ENCODE results near the gene ATP8B3. TPM values are rescaled to one million over a fixed set of nuclear protein-coding genes. Genes with fewer than 3 reads are reported as not detected.

Gene ATP8B3
- total RNA-seq, 4 donors from 2014 or later: 0.30 to 1.2 (median 0.66) TPM

- no peak for DNase-seq (ENCODE audit: low spot score in 2 of 2)
- TF ChIP-seq CTCF (IDR thresholded peaks at IDR 0.05): no peak
- no peak for TF ChIP-seq POLR2A (IDR thresholded peaks at IDR 0.05)
- no peak overlapping the region for H3K4me3 ChIP-seq (ENCODE audit: low read depth, poor library complexity, severe bottlenecking)
- 5 to 9% methylated on average over 12 of the region's 12 CpGs for whole genome bisulfite sequencing, 2 donors
- intact Hi-C loops (cut with DNase I; ENCODE audit: low total_unique reads): no loop called here
These were observed 42.5 kb downstream of the ATP8B3 start for GRCh38 chr19:1769645-1769985.

GRCh38 chr19:1768918-1769644, 43.0 kb downstream of the ATP8B3 start:
- no peak overlapping the region for H3K4me3 ChIP-seq (ENCODE audit: low read depth, poor library complexity, severe bottlenecking)
- intact Hi-C loops (cut with DNase I; ENCODE audit: low total_unique reads): no loop called here
- TF ChIP-seq POLR2A (IDR thresholded peaks at IDR 0.05): no peak
- no peak for TF ChIP-seq CTCF (IDR thresholded peaks at IDR 0.05)
- DNase-seq (ENCODE audit: low spot score in 2 of 2): no peak
- 80 to 81% methylated on average over 9 of the region's 9 CpGs for WGBS, 2 donors

- no peak for TF ChIP-seq CTCF (IDR thresholded peaks at IDR 0.05)
- no peak for TF ChIP-seq POLR2A (IDR thresholded peaks at IDR 0.05)
- WGBS, 2 donors: 17 to 22% methylated on average over 13 of the region's 13 CpGs
- DNase-seq (ENCODE audit: low spot score in 2 of 2): no peak
- no peak overlapping the region for H3K4me3 ChIP-seq (ENCODE audit: low read depth, poor library complexity, severe bottlenecking)
- intact Hi-C loops (cut with DNase I; ENCODE audit: low total_unique reads): no loop called here
These were observed 43.8 kb downstream of the ATP8B3 start for GRCh38 chr19:1768248-1768647.

- no peak for TF ChIP-seq POLR2A (IDR thresholded peaks at IDR 0.05)
- peak in 1 of 3 donors; percentile 51 for TF ChIP-seq CTCF (IDR thresholded peaks at IDR 0.05)
- intact Hi-C loops (cut with DNase I; ENCODE audit: low total_unique reads): no loop called here
- DNase-seq (ENCODE audit: low spot score in 2 of 2): no peak
- WGBS, 2 donors: 3 to 7% methylated on average over 13 to 21 of the region's 21 CpGs
- H3K4me3 ChIP-seq (ENCODE audit: low read depth, poor library complexity, severe bottlenecking): no peak overlapping the region
These were observed 44.6 kb downstream of the ATP8B3 start for GRCh38 chr19:1767464-1767933.

- intact Hi-C loops (cut with DNase I; ENCODE audit: low total_unique reads): no loop called here
- H3K4me3 ChIP-seq (ENCODE audit: low read depth, poor library complexity, severe bottlenecking): no peak overlapping the region
- no peak for DNase-seq (ENCODE audit: low spot score in 2 of 2)
- no peak for TF ChIP-seq POLR2A (IDR thresholded peaks at IDR 0.05)
- no peak for TF ChIP-seq CTCF (IDR thresholded peaks at IDR 0.05)
- 20% methylated on average over 10 of the region's 10 CpGs for WGBS, 2 donors
These were observed 45.2 kb downstream of the ATP8B3 start for GRCh38 chr19:1766800-1767352.
